B cell (primary cell): Measurements from ENCODE around the gene RYK.

Experiments
- CTCF ChIP-seq: fragments of 200-600 bp; IDR thresholded peaks from one replicate; pipeline ENCODE4 v1.8.0; 2022; ENCODE audit warnings: antibody characterized with exemption, mild to moderate bottlenecking
- EZH2 ChIP-seq: IDR thresholded peaks from 2 replicates; pipeline ENCODE4 v1.6.1; 2012; ENCODE audit warnings: borderline replicate concordance, low read depth, mild to moderate bottlenecking, moderate library complexity, low read length; ENCODE audit not compliant: insufficient read depth, poor library complexity, severe bottlenecking

- TF ChIP-seq CTCF (no peak), EZH2 (no peak)
Measured at GRCh38 chr3:134147411-134147810, 103.2 kb downstream of the RYK start.
